GM12878 (cell line): ENCODE measurements around the gene NPTX1. TPM values are rescaled to one million over a fixed set of nuclear protein-coding genes. Genes with fewer than 3 reads are reported as not detected.

Experiments used
- ATAC-seq: fragments of 200-7000 bp; cut with Tn5 transposase; 3 replicates; pipeline ENCODE4 v1.9.1; 2020; ENCODE audit warnings: mild to moderate bottlenecking, moderate library complexity
- BruUV-seq: library from RNA; stranded (reverse); fragments of 400-500 nt; replicated peaks from 2 replicates; lab custom pipeline; 2021; lab: Mats Ljungman, UMichigan
- CTCF ChIA-PET: fragments of 300-600 bp; sonication (Branson Sonifier 250); formaldehyde crosslinking; extraction: SDS; loops from one replicate; lab custom pipeline; 2021; ENCODE audit warnings: inconsistent platforms; lab: Yijun Ruan, JAX
- POLR2A ChIA-PET: fragments of 350-600 bp; formaldehyde crosslinking; extraction: SDS; loops from one replicate; lab custom pipeline; 2021; ENCODE audit warnings: inconsistent platforms; lab: Charles Lee
- RAD21 ChIA-PET: fragments of 300-600 bp; sonication (Branson Sonifier 250); formaldehyde crosslinking; loops from one replicate; lab custom pipeline; 2023; ENCODE audit warnings: antibody characterized with exemption; ENCODE audit not compliant: unreplicated experiment; lab: Charles Lee
- SMC1A ChIA-PET: fragments of 300-600 bp; sonication (Branson Sonifier 250); formaldehyde crosslinking; loops from one replicate; lab custom pipeline; 2023; ENCODE audit not compliant: unreplicated experiment, uncharacterized antibody; lab: Charles Lee
- DNase-seq: peaks from one replicate; pipeline ENCODE4 v3.0.0-alpha.2; 2011; ENCODE audit warnings: low read depth, low spot score
- FAIRE-seq: peaks from 3 replicates; lab custom pipeline; 2011; peaks lifted over from hg19 to GRCh38; lab: Jason Lieb, UNC
- H2AFZ ChIP-seq: 2 replicates; pipeline ENCODE4 v1.6.0; 2011; ENCODE audit warnings: low read depth, low read length, control low read depth; ENCODE audit not compliant: control insufficient read depth
- H3K27ac ChIP-seq: 2 replicates; pipeline ENCODE4 v1.5.1; 2011; ENCODE audit warnings: control low read depth; ENCODE audit not compliant: control insufficient read depth, insufficient read depth
- H3K27me3 ChIP-seq, 2 experiments: replicated peaks in 1 of 2; 2 replicates each; pipeline versions ENCODE4 v1.6.0 to v1.6.1; 2011; ENCODE audit warnings: low read length in 1 of 2; ENCODE audit not compliant: control insufficient read depth in 2 of 2, insufficient read depth in 2 of 2
- H3K36me3 ChIP-seq, 2 experiments: 2 replicates each; pipeline ENCODE4 v1.5.1; 2011; ENCODE audit warnings: low read length in 1 of 2; ENCODE audit not compliant: control insufficient read depth in 2 of 2, insufficient read depth in 2 of 2
- H3K4me1 ChIP-seq: 2 replicates; pipeline ENCODE4 v1.6.1; 2011; ENCODE audit warnings: mild to moderate bottlenecking, low read length, moderate library complexity, mixed read lengths; ENCODE audit not compliant: control insufficient read depth, insufficient read depth
- H3K4me2 ChIP-seq: 2 replicates; pipeline ENCODE4 v1.6.0; 2011; ENCODE audit warnings: control low read depth; ENCODE audit not compliant: control insufficient read depth, insufficient read depth
- H3K4me3 ChIP-seq: fragments of 200-600 bp; sonication (generic); 2 replicates; pipeline ENCODE4 v1.5.1; 2016
- H3K79me2 ChIP-seq: 2 replicates; pipeline ENCODE4 v1.6.0; 2011; ENCODE audit warnings: low read length; ENCODE audit not compliant: control insufficient read depth, insufficient read depth
- H3K9ac ChIP-seq: 2 replicates; pipeline ENCODE4 v1.8.0; 2011; ENCODE audit warnings: low read length, control low read depth, mixed read lengths; ENCODE audit not compliant: control insufficient read depth, insufficient read depth
- H3K9me3 ChIP-seq: replicated peaks from 3 replicates; pipeline ENCODE4 v1.5.1; 2011; ENCODE audit warnings: mild to moderate bottlenecking, low read length; ENCODE audit not compliant: control insufficient read depth, insufficient read depth
- H4K20me1 ChIP-seq: 2 replicates; pipeline ENCODE4 v1.6.0; 2011; ENCODE audit not compliant: control insufficient read depth, insufficient read depth
- ATF2 ChIP-seq: IDR thresholded peaks from 2 replicates; pipeline ENCODE4 v1.6.1; 2012; ENCODE audit warnings: low read length, inconsistent platforms
- BCL11A ChIP-seq: IDR thresholded peaks from 2 replicates; pipeline ENCODE4 v1.6.1; 2011; ENCODE audit warnings: low read depth, low read length
- BMI1 ChIP-seq: fragments of 450-650 bp; IDR thresholded peaks from 2 replicates; pipeline ENCODE4 v1.6.1; 2016; ENCODE audit warnings: mild to moderate bottlenecking, moderate library complexity, borderline replicate concordance
- CHD4 ChIP-seq: fragments of 200-600 bp; sonication (generic); IDR thresholded peaks from 2 replicates; pipeline ENCODE4 v1.6.1; 2016; ENCODE audit warnings: mild to moderate bottlenecking
- E4F1 ChIP-seq: fragments of 450-650 bp; IDR thresholded peaks from 2 replicates; pipeline ENCODE4 v1.6.1; 2018; ENCODE audit warnings: borderline replicate concordance, mild to moderate bottlenecking; ENCODE audit not compliant: partially characterized antibody
- FOXM1 ChIP-seq: IDR thresholded peaks from 2 replicates; pipeline ENCODE4 v1.6.1; 2012; ENCODE audit warnings: low read depth, mild to moderate bottlenecking, inconsistent platforms, low read length, moderate library complexity
- HDGF ChIP-seq: fragments of 450-650 bp; IDR thresholded peaks from 2 replicates; pipeline ENCODE4 v1.6.1; 2016; ENCODE audit warnings: antibody characterized with exemption
- KLF5 ChIP-seq: fragments of 450-650 bp; IDR thresholded peaks from 2 replicates; pipeline ENCODE4 v1.6.1; 2014; ENCODE audit warnings: mild to moderate bottlenecking; ENCODE audit not compliant: partially characterized antibody
- MYC ChIP-seq: IDR thresholded peaks from 2 replicates; pipeline ENCODE4 v1.6.1; 2011; ENCODE audit warnings: mild to moderate bottlenecking, low read length, moderate library complexity, inconsistent platforms; ENCODE audit not compliant: insufficient read depth, insufficient replicate concordance, insufficient read length, severe bottlenecking
- NBN ChIP-seq: fragments of 450-650 bp; IDR thresholded peaks from 2 replicates; pipeline ENCODE4 v1.6.1; 2016
- PAX8 ChIP-seq: fragments of 450-650 bp; IDR thresholded peaks from 2 replicates; pipeline ENCODE4 v1.6.1; 2017; ENCODE audit warnings: mild to moderate bottlenecking, moderate library complexity
- TAF1 ChIP-seq: IDR thresholded peaks from 2 replicates; pipeline ENCODE4 v1.6.1; 2011; ENCODE audit warnings: mild to moderate bottlenecking, low read depth, low read length, borderline replicate concordance
- TBL1XR1 ChIP-seq: IDR thresholded peaks from 2 replicates; pipeline ENCODE4 v1.6.1; 2012; ENCODE audit warnings: low read depth, low read length, improper control_type of control experiment
- TCF3 ChIP-seq: IDR thresholded peaks from 2 replicates; pipeline ENCODE4 v1.6.1; 2012; ENCODE audit warnings: low read depth, mild to moderate bottlenecking, low read length, borderline replicate concordance; ENCODE audit not compliant: insufficient read depth
- ZNF217 ChIP-seq: fragments of 450-650 bp; IDR thresholded peaks from 2 replicates; pipeline ENCODE4 v1.6.1; 2017; ENCODE audit warnings: antibody characterized with exemption, mild to moderate bottlenecking
- WGBS: methylation state at CpG from one replicate; pipeline ENCODE4 v1.1.6; 2016; ENCODE audit warnings: low lambda C conversion rate; ENCODE audit not compliant: insufficient replicate concordance, insufficient coverage; ENCODE audit errors: missing lambda C conversion rate; 5-methylcytosine and 5-hydroxymethylcytosine counted together
- in situ Hi-C: fragments of 300-500 bp; cut with MboI; formaldehyde crosslinking; loops from 9 replicates; pipeline ENCODE4 v1.14.3; 2018; ENCODE audit warnings: mixed read lengths
- intact Hi-C: fragments of 100-400 bp; cut with micrococcal nuclease; formaldehyde crosslinking; loops from one replicate; pipeline ENCODE4 v1.14.2; 2022; ENCODE audit not compliant: unreplicated experiment
- polyA plus RNA-seq, 11 experiments: library from polyadenylated mRNA; depleted of rRNA in 4 of 11; unstranded in 6 of 11; stranded (reverse) in 5 of 11; fragments of >200 nt; fragmentation: Nextera tagmentation in 4 of 11; fragmentation: Illumina TruSeq in 1 of 11; extraction: Ambion mirVana in 4 of 11; extraction: Trizol in 1 of 11; gene quantifications; 1 replicate in 1 of 11; 2 replicates in 10 of 11; pipeline versions ENCODE4 v1.2.1 to v1.2.3, GENCODE V29; 2011 to 2016; ENCODE audit warnings: inconsistent platforms in 2 of 11, missing spikeins in 2 of 11, low read depth in 1 of 11
- total RNA-seq, 4 experiments: library from RNA; depleted of rRNA in 3 of 4; stranded (reverse); fragments of >200 nt in 3 of 4; fragmentation: Illumina TruSeq in 1 of 4; extraction: Trizol in 1 of 4; gene quantifications; 2 replicates each; pipeline versions ENCODE4 v1.2.1 to v1.2.3, GENCODE V29; 2013 to 2021

Gene NPTX1
- total and polyA plus RNA-seq, 10 of the 15 experiments (the other 5 are each of a cell fraction or from before 2014, with no cell fraction given), result not detected

- Histone ChIP-seq H3K4me1 (no peaks in the 10 kb centered on the region), H3K27ac (no peak overlapping the region), H3K9ac (no peak overlapping the region), H3K9me3 (no peaks in the 10 kb centered on the region), H4K20me1 (no peaks in the 10 kb centered on the region; the same call in 1 of the 2 replicates), H3K4me2 (no peak overlapping the region), H3K27me3 (peaks cover 0 to 3% of the 10 kb centered on the region in 2 experiments; a peak in 2 of 4 replicates), H3K79me2 (no peaks in the 10 kb centered on the region), H3K36me3 (no peaks in the 10 kb centered on the region), H3K4me3 (no peak overlapping the region), H2AFZ (no peak overlapping the region)
- 12% methylated on average over 8 of the region's 8 CpGs for WGBS
- ChIA-PET CTCF (no interaction called here), POLR2A (no interaction called here), SMC1A (no interaction called here), RAD21 (no interaction called here)
- no peak for TF ChIP-seq BCL11A
- TF ChIP-seq PAX8, result no peak
- TF ChIP-seq CHD4, result no peak
- intact Hi-C loops, result no loop called here
- no peak for DNase-seq
- FAIRE-seq, result no peak
- in situ Hi-C loops, result no loop called here
- no peak for ATAC-seq
- BruUV-seq, result no TSS peak
These were observed 28.4 kb upstream of the NPTX1 start for GRCh38 chr17:80504686-80505413.

- Histone ChIP-seq H4K20me1 (no peaks in the 10 kb centered on the region; the same call in 1 of the 2 replicates), H3K36me3 (no peaks in the 10 kb centered on the region), H3K27me3 (peaks cover 0 to 4% of the 10 kb centered on the region in 2 experiments; a peak in 2 of 4 replicates), H3K4me1 (no peaks in the 10 kb centered on the region), H3K9ac (no peak overlapping the region), H2AFZ (no peak overlapping the region), H3K4me2 (no peak overlapping the region), H3K4me3 (no peak overlapping the region), H3K27ac (no peak overlapping the region), H3K79me2 (no peaks in the 10 kb centered on the region), H3K9me3 (no peaks in the 10 kb centered on the region)
- no TSS peak for BruUV-seq
- SMC1A ChIA-PET, result no interaction called here
- RAD21 ChIA-PET, result no interaction called here
- POLR2A ChIA-PET, result no interaction called here
- intact Hi-C loops, result no loop called here
- FAIRE-seq (no peak), DNase-seq (no peak), ATAC-seq (no peak)
- in situ Hi-C loops, result no loop called here
- CTCF ChIA-PET, result no interaction called here
- TF ChIP-seq ATF2 (no peak), MYC (no peak), HDGF (no peak), ZNF217 (no peak), FOXM1 (no peak), KLF5 (no peak), E4F1 (no peak), BMI1 (no peak), TBL1XR1 (no peak), TAF1 (no peak), TCF3 (no peak), NBN (no peak)
These were observed 27.5 kb upstream of the NPTX1 start for GRCh38 chr17:80503921-80504320.
